HG03439 (cell line): Measurements from ENCODE around the gene EEF1A2.

Experiments
- ATAC-seq: cut with Tn5 transposase; IDR thresholded peaks from one replicate; pipeline ENCODE4 v1.9.1; 2021; ENCODE audit warnings: mild to moderate bottlenecking, moderate library complexity; ENCODE audit not compliant: unreplicated experiment

Gene EEF1A2

DNA sequence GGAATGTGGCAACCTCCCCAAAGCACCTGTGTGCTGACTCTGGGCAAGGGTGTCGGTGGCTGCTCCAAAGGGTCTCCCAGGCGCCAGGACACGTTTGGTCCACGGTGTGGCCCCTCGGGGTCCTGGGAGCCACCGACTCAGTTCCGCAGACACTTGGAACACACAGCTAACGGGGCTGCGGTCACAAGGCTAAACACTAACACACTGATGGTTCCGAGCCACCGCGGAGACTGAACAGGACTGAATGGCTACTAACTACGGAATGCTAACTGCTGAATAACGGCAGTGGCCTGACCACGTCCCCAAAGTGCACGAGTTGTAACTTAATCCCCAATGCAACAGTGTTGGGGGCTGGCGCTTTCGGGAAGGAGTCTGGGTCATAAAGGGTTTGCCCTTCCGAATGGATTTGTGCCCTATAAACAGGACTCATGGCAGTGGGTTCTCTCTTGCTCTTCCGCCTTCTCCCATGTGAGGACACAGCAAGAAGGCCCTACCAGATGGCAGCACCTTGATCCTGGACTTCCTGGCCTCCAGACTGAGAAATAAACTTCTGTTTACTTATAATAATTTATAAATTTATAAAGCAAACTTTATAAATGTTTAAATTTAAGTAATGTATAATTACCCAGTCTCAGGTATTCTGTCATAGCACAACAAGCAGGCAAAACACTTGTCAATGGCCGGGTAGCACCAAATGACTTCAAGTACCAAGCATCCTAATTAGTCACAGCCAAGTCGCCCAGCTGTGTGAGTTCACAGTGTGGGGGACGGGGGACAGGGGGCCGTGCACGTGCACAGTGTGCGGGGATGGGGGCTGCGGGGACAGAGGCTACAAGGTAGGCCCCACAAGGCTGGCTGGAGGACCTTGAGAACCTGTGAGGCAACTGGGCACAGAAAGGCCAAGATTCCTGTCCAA, 2.3 kb upstream of the EEF1A2 start:
- no peak for ATAC-seq

DNA sequence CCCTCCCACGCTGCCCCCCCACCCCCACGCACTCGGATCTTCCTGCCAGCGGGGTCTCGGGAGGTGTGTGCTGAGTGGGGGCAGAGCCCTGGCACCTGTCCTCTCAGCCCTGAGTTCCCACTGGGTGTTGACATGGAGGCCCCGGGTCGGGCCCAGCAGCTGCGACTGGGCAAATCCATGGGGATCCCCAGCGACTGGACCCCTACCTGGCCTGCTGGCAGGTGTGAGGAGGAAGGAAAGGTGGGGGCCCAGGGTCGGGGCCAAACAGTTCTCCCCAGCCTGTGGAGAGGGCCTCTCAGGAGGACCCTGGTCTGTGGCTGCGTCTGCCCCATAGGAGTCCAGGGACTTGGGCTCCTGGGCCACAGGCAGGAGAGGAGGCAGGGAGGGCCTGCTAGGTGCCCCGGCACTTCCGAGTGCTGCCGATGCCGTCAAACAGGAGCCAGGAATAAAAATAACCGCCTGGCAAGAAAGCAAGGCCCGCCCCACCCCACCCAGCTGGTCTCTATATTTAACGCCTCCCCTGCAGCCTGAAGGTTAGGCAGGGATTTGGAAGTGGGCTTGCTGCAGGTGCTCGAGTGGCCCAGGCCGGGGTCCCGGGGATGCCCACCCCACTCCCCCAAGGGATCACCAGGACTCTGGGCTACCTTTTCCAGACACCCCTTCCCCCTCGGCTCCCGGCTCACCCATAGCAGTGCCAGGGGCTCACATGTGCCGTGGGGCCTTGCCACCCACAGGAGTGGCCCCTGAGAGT, 1.4 kb upstream of the EEF1A2 start:
- no peak for ATAC-seq

DNA sequence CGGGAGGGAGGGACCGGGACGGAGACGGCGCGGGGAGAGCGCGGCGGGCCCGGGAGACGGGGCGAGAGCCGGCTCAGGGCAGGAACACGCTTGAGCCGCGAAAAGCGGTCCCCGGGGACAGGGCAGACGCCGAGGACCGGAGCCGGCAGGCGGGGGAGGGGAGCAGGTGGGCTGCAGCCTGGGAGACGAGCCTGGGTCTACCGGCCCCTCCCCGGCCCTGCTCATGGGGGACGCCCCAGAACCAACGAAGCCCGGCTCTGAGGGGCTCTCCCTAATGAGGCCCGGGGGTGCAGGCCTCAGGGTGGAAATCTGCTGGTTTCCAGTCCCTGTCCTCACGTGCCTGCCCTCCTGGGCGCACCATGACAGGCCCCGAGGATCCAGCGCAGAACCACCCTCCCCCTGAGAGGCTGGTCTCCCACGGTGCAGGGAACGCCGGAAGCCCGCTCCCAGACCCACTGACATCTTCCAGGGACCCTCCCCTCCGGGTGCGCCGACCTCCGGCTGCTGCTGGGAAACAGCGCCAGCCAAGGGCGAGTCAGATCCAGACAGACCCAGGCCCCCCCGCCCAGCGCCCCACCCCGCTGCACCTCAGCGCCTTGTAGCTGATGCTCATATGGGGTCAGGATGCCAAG, 571 bp upstream of the EEF1A2 start:
- no peak for ATAC-seq

DNA sequence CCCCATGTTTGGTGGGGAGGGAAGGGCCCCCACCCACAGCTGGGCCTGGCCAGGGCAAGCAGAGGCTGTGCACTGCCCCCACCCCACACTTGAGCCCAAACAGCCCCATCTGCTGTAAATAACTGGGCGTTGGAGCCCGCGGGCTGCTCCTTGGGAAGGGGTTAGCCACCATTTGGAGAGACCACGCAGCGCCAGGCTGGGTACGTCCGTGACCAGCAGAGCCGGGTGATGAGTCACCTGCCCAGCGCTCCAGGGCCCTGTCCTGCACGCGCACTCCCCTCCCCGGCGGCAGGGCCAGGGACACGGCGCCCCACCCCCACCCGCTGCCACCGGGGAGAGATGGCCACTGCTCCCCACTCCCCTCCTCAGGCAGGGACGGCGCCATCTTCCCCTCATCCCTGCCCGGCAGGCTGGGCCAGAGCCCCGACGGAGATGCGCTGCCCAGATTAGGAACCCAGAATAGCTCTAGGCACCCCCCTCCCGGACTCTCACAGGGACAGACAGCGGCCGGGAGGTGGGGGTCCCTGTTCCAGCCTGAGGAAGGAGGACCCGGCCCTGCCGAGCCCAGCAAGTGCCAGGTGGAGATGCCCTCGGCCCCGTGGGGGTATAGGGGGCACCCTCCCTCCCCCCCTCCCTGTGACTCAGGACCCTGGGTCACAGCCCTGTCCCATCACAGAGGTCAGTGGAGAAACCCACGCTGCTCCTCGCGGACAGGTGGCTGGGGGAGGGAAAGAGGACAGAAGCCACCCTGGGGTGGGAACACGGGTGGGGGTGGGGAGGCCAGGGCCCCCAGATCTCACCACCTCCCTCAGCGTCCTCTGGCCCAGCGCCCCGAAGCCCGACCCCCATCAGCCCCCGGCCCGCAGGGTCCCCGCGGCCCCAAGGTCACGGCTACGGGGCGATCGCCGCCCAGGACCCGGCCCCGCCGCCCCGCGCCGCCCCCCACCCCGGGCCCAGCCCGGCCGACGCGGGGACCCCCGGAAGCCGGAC, 642 bp downstream of the EEF1A2 start:
- no peak for ATAC-seq

- ATAC-seq: no peak
Measured at GRCh38 chr20:63497138-63497945, 1.5 kb downstream of the EEF1A2 start.

GRCh38 chr20:63496596-63497120, 2.2 kb downstream of the EEF1A2 start:
- no peak for ATAC-seq

- ATAC-seq: no peak
Measured at GRCh38 chr20:63495741-63496595, 2.9 kb downstream of the EEF1A2 start.

GRCh38 chr20:63495167-63495720, 3.6 kb downstream of the EEF1A2 start:
- ATAC-seq: no peak

- ATAC-seq: no peak
Measured at GRCh38 chr20:63494420-63495166, 4.3 kb downstream of the EEF1A2 start.

GRCh38 chr20:63494084-63494419, 4.8 kb downstream of the EEF1A2 start:
- ATAC-seq: no peak

DNA sequence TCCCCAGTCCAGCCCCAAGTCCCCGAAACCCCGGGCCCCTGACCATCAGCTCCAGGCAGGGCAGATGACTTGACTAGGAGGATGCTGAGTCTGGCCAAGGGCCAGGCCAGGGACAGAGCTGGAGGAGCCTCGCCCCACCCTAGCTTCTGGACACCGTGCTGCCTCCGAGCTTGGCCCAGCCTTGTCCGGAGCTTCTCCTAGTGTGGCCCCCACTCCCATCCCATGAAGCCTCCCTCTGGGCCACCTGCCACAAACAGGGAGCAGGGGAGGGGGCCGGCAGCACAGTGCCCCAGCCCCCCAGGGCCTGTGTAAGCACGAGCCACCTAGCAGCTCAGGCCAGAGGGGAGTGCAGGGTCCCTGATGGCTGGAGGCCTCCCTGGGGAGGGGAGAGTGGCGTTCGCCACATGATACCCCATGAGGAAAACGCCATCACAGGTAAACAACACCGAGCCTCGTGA, 5.3 kb downstream of the EEF1A2 start:
- ATAC-seq: no peak

GRCh38 chr20:63492982-63493381, 5.9 kb downstream of the EEF1A2 start:
- ATAC-seq: no peak

- no peak for ATAC-seq
Measured at GRCh38 chr20:63492518-63492917, 6.4 kb downstream of the EEF1A2 start.

GRCh38 chr20:63491635-63492230, 7.2 kb downstream of the EEF1A2 start:
- ATAC-seq: no peak

GRCh38 chr20:63491078-63491477, 7.8 kb downstream of the EEF1A2 start:
- no peak for ATAC-seq

DNA sequence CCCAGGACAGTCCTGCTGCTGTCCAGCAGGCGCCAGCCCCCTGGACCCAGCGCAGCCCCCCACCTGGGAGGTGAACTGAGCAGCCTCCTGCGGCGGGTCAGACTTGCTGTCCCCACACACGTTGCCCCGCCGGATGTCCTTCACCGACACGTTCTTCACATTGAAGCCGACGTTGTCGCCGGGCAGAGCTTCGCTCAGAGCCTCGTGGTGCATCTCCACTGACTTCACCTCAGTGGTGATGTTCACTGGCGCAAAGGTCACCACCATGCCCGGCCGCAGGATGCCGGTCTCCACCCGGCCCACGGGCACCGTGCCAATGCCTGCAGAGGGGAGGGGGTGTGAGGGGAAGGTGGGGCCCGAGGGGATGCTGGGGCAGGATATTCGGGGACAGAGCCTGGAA, 8.5 kb downstream of the EEF1A2 start:
- ATAC-seq: no peak
